GM23338 (cell line): ENCODE measurements around the gene ADPRHL1. TPM values are rescaled to one million over a fixed set of nuclear protein-coding genes. Genes with fewer than 3 reads are reported as not detected.

Source experiments
- ATAC-seq: fragments of 200-7000 bp; cut with Tn5 transposase; 3 replicates; pipeline ENCODE4 v1.9.1; 2020
- DNase-seq: peaks from one replicate; pipeline ENCODE4 v3.0.0-alpha.2; 2015; ENCODE audit warnings: low spot score
- H2AFZ ChIP-seq: fragments of 200-600 bp; sonication (generic); 2 replicates; pipeline ENCODE4 v1.8.0; 2016; ENCODE audit warnings: antibody characterized with exemption, mild to moderate bottlenecking, moderate library complexity
- H3F3A ChIP-seq: fragments of 200-600 bp; sonication (generic); replicated peaks from 2 replicates; pipeline ENCODE4 v1.8.0; 2017; ENCODE audit warnings: antibody characterized with exemption, mixed run types, low read depth
- H3K27ac ChIP-seq: fragments of 200-600 bp; sonication (generic); 2 replicates; pipeline ENCODE4 v1.6.1; 2016; ENCODE audit warnings: low read depth
- H3K27me3 ChIP-seq: fragments of 200-600 bp; sonication (generic); 2 replicates; pipeline ENCODE4 v1.8.0; 2016; ENCODE audit warnings: mild to moderate bottlenecking, mixed run types, moderate library complexity; ENCODE audit not compliant: insufficient read depth
- H3K36me3 ChIP-seq: fragments of 200-600 bp; sonication (generic); 2 replicates; pipeline ENCODE4 v1.8.0; 2016; ENCODE audit warnings: mild to moderate bottlenecking; ENCODE audit not compliant: insufficient read depth
- H3K4me1 ChIP-seq: fragments of 200-600 bp; sonication (generic); 2 replicates; pipeline ENCODE4 v1.8.0; 2016; ENCODE audit warnings: mild to moderate bottlenecking, moderate library complexity; ENCODE audit not compliant: insufficient read depth
- H3K4me2 ChIP-seq: fragments of 200-600 bp; sonication (generic); 2 replicates; pipeline ENCODE4 v1.7.1; 2017; ENCODE audit warnings: mixed run types
- H3K4me3 ChIP-seq: fragments of 200-600 bp; sonication (generic); 2 replicates; pipeline ENCODE4 v1.6.1; 2016; ENCODE audit warnings: mixed run types
- H3K79me2 ChIP-seq: fragments of 200-600 bp; sonication (generic); replicated peaks from 2 replicates; pipeline ENCODE4 v1.8.0; 2017; ENCODE audit warnings: mild to moderate bottlenecking; ENCODE audit not compliant: insufficient read depth
- H3K9me2 ChIP-seq: fragments of 200-600 bp; sonication (generic); 2 replicates; pipeline ENCODE4 v1.8.0; 2017; ENCODE audit not compliant: insufficient read depth
- H4K20me1 ChIP-seq: fragments of 200-600 bp; sonication (generic); replicated peaks from 2 replicates; pipeline ENCODE4 v1.8.0; 2017; ENCODE audit warnings: mild to moderate bottlenecking; ENCODE audit not compliant: insufficient read depth
- H3K27ac Mint-ChIP-seq: 2 replicates; pipeline ENCODE4 v1.8.0; 2020; ENCODE audit warnings: inconsistent platforms, mild to moderate bottlenecking, moderate library complexity, mixed read lengths
- H3K27me3 Mint-ChIP-seq: 3 replicates; pipeline ENCODE4 v1.8.0; 2022; ENCODE audit warnings: low read depth, mild to moderate bottlenecking, moderate library complexity, mixed read lengths, inconsistent platforms; ENCODE audit not compliant: insufficient read depth, poor library complexity
- H3K36me3 Mint-ChIP-seq: 3 replicates; pipeline ENCODE4 v1.8.0; 2021; ENCODE audit warnings: low read depth, mild to moderate bottlenecking, inconsistent platforms, moderate library complexity, mixed read lengths
- H3K4me1 Mint-ChIP-seq: 3 replicates; pipeline ENCODE4 v1.8.0; 2020; ENCODE audit warnings: mild to moderate bottlenecking, inconsistent platforms, mixed read lengths
- H3K4me3 Mint-ChIP-seq: 3 replicates; pipeline ENCODE4 v1.8.0; 2021; ENCODE audit warnings: moderate library complexity, mild to moderate bottlenecking, inconsistent platforms, mixed read lengths
- H3K9me3 Mint-ChIP-seq: 3 replicates; pipeline ENCODE4 v1.8.0; 2020; ENCODE audit warnings: moderate library complexity, mild to moderate bottlenecking, inconsistent platforms, mixed read lengths
- CREB1 ChIP-seq: fragments of 250-450 bp; sonication (Bioruptor Pico); IDR thresholded peaks from 2 replicates; pipeline ENCODE4 v1.5.0; 2020; ENCODE audit warnings: low read depth, mild to moderate bottlenecking, moderate library complexity
- EZH2 ChIP-seq: fragments of 200-600 bp; sonication (generic); IDR thresholded peaks from one replicate; pipeline ENCODE4 v1.8.0; 2017; ENCODE audit warnings: antibody characterized with exemption, mild to moderate bottlenecking, low read depth; ENCODE audit not compliant: unreplicated experiment
- EZH2phosphoT487 ChIP-seq: fragments of 200-600 bp; sonication (generic); IDR thresholded peaks from one replicate; pipeline ENCODE4 v1.8.1; 2018; ENCODE audit warnings: antibody characterized with exemption; ENCODE audit not compliant: unreplicated experiment
- JUNB ChIP-seq: IDR thresholded peaks from one replicate; pipeline ENCODE4 v1.6.1; 2016; ENCODE audit warnings: antibody characterized with exemption; ENCODE audit not compliant: unreplicated experiment
- NANOG ChIP-seq: IDR thresholded peaks from 2 replicates; pipeline ENCODE4 v1.6.1; 2016; ENCODE audit warnings: antibody characterized with exemption, borderline replicate concordance
- POLR2AphosphoS5 ChIP-seq: IDR thresholded peaks from 2 replicates; pipeline ENCODE4 v1.6.1; 2016; ENCODE audit warnings: antibody characterized with exemption, low read depth
- STAT1 ChIP-seq: IDR thresholded peaks from one replicate; pipeline ENCODE4 v1.6.1; 2016; ENCODE audit warnings: antibody characterized with exemption; ENCODE audit not compliant: unreplicated experiment
- ZNF114 ChIP-seq: fragments of 250-450 bp; sonication (Bioruptor Pico); IDR thresholded peaks from 2 replicates; pipeline ENCODE4 v1.5.0; 2020; ENCODE audit warnings: mild to moderate bottlenecking, moderate library complexity
- ZNF331 ChIP-seq: fragments of 250-450 bp; sonication (Bioruptor Pico); IDR thresholded peaks from 2 replicates; pipeline ENCODE4 v1.5.0; 2020; ENCODE audit warnings: low read depth, mild to moderate bottlenecking, moderate library complexity
- polyA plus RNA-seq: library from polyadenylated mRNA; unstranded; fragments of >200 nt; fragmentation: Nextera tagmentation; extraction: Ambion mirVana; gene quantifications from 2 replicates; pipeline ENCODE4 v1.2.1, GENCODE V29; 2016
- total RNA-seq: library from RNA; depleted of rRNA; stranded (reverse); fragments of >200 nt; shearing (Covaris generic); gene quantifications from 2 replicates; pipeline ENCODE4 v1.2.3, GENCODE V29; 2014
- TF ChIP-seq, protein P1 (sequence below): IDR thresholded peaks from one replicate; pipeline ENCODE4 v1.6.1; 2018; ENCODE audit warnings: antibody characterized with exemption; ENCODE audit not compliant: unreplicated experiment
- TF ChIP-seq, protein P2 (sequence below): IDR thresholded peaks from 2 replicates; pipeline ENCODE4 v1.6.1; 2016; ENCODE audit warnings: antibody characterized with exemption
- TF ChIP-seq, protein P3 (sequence below): fragments of 250-450 bp; sonication (Bioruptor Pico); IDR thresholded peaks from 2 replicates; pipeline ENCODE4 v1.5.0; 2020; ENCODE audit warnings: mild to moderate bottlenecking, moderate library complexity
- TF ChIP-seq, protein P4 (sequence below), 2 experiments: fragments of 200-600 bp in 1 of 2; sonication (generic) in 1 of 2; conservative IDR thresholded peaks; 2 replicates each; pipeline versions ENCODE4 v1.5.1 to v1.6.1; 2016 to 2017; ENCODE audit warnings: antibody characterized with exemption in 2 of 2, low read depth in 2 of 2, mild to moderate bottlenecking in 2 of 2, moderate library complexity in 1 of 2

ADPRHL1 gene
- total and polyA plus RNA-seq, 2 experiments from 2014 or later = 0.80 to 1.0 TPM

- H3K9me3 Mint-ChIP-seq = no peaks in the 10 kb centered on the region
- H3K4me3 Mint-ChIP-seq = no peak overlapping the region
- Histone ChIP-seq H3K79me2 (peaks cover 4% of the 10 kb centered on the region), H3K4me3 (no peak overlapping the region), H3K9me2 (no peaks in the 10 kb centered on the region), H3F3A (0 out of 2 replicates have a peak, but pooled peaks cover 8% of the 10 kb centered on the region), H3K4me1 (peaks cover 7% of the 10 kb centered on the region; the same call in 1 of the 2 replicates), H4K20me1 (peaks cover 9% of the 10 kb centered on the region), H3K27ac (no peak overlapping the region), H3K36me3 (peaks cover 23% of the 10 kb centered on the region), H2AFZ (no peak overlapping the region), H3K4me2 (no peak overlapping the region), H3K27me3 (no peaks in the 10 kb centered on the region)
- peaks cover 7% of the 10 kb centered on the region for H3K27me3 Mint-ChIP-seq
- peaks cover 57% of the 10 kb centered on the region for H3K36me3 Mint-ChIP-seq
- no peak overlapping the region for H3K27ac Mint-ChIP-seq
- H3K4me1 Mint-ChIP-seq = peaks cover 6% of the 10 kb centered on the region; the same call in 2 of the 3 replicates
- TF ChIP-seq, protein P1, sequence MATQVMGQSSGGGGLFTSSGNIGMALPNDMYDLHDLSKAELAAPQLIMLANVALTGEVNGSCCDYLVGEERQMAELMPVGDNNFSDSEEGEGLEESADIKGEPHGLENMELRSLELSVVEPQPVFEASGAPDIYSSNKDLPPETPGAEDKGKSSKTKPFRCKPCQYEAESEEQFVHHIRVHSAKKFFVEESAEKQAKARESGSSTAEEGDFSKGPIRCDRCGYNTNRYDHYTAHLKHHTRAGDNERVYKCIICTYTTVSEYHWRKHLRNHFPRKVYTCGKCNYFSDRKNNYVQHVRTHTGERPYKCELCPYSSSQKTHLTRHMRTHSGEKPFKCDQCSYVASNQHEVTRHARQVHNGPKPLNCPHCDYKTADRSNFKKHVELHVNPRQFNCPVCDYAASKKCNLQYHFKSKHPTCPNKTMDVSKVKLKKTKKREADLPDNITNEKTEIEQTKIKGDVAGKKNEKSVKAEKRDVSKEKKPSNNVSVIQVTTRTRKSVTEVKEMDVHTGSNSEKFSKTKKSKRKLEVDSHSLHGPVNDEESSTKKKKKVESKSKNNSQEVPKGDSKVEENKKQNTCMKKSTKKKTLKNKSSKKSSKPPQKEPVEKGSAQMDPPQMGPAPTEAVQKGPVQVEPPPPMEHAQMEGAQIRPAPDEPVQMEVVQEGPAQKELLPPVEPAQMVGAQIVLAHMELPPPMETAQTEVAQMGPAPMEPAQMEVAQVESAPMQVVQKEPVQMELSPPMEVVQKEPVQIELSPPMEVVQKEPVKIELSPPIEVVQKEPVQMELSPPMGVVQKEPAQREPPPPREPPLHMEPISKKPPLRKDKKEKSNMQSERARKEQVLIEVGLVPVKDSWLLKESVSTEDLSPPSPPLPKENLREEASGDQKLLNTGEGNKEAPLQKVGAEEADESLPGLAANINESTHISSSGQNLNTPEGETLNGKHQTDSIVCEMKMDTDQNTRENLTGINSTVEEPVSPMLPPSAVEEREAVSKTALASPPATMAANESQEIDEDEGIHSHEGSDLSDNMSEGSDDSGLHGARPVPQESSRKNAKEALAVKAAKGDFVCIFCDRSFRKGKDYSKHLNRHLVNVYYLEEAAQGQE = no peak
- TF ChIP-seq, protein P2, sequence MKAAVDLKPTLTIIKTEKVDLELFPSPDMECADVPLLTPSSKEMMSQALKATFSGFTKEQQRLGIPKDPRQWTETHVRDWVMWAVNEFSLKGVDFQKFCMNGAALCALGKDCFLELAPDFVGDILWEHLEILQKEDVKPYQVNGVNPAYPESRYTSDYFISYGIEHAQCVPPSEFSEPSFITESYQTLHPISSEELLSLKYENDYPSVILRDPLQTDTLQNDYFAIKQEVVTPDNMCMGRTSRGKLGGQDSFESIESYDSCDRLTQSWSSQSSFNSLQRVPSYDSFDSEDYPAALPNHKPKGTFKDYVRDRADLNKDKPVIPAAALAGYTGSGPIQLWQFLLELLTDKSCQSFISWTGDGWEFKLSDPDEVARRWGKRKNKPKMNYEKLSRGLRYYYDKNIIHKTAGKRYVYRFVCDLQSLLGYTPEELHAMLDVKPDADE = no peak
- TF ChIP-seq STAT1 = no peak
- TF ChIP-seq EZH2 = no peak
- TF ChIP-seq, protein P3, sequence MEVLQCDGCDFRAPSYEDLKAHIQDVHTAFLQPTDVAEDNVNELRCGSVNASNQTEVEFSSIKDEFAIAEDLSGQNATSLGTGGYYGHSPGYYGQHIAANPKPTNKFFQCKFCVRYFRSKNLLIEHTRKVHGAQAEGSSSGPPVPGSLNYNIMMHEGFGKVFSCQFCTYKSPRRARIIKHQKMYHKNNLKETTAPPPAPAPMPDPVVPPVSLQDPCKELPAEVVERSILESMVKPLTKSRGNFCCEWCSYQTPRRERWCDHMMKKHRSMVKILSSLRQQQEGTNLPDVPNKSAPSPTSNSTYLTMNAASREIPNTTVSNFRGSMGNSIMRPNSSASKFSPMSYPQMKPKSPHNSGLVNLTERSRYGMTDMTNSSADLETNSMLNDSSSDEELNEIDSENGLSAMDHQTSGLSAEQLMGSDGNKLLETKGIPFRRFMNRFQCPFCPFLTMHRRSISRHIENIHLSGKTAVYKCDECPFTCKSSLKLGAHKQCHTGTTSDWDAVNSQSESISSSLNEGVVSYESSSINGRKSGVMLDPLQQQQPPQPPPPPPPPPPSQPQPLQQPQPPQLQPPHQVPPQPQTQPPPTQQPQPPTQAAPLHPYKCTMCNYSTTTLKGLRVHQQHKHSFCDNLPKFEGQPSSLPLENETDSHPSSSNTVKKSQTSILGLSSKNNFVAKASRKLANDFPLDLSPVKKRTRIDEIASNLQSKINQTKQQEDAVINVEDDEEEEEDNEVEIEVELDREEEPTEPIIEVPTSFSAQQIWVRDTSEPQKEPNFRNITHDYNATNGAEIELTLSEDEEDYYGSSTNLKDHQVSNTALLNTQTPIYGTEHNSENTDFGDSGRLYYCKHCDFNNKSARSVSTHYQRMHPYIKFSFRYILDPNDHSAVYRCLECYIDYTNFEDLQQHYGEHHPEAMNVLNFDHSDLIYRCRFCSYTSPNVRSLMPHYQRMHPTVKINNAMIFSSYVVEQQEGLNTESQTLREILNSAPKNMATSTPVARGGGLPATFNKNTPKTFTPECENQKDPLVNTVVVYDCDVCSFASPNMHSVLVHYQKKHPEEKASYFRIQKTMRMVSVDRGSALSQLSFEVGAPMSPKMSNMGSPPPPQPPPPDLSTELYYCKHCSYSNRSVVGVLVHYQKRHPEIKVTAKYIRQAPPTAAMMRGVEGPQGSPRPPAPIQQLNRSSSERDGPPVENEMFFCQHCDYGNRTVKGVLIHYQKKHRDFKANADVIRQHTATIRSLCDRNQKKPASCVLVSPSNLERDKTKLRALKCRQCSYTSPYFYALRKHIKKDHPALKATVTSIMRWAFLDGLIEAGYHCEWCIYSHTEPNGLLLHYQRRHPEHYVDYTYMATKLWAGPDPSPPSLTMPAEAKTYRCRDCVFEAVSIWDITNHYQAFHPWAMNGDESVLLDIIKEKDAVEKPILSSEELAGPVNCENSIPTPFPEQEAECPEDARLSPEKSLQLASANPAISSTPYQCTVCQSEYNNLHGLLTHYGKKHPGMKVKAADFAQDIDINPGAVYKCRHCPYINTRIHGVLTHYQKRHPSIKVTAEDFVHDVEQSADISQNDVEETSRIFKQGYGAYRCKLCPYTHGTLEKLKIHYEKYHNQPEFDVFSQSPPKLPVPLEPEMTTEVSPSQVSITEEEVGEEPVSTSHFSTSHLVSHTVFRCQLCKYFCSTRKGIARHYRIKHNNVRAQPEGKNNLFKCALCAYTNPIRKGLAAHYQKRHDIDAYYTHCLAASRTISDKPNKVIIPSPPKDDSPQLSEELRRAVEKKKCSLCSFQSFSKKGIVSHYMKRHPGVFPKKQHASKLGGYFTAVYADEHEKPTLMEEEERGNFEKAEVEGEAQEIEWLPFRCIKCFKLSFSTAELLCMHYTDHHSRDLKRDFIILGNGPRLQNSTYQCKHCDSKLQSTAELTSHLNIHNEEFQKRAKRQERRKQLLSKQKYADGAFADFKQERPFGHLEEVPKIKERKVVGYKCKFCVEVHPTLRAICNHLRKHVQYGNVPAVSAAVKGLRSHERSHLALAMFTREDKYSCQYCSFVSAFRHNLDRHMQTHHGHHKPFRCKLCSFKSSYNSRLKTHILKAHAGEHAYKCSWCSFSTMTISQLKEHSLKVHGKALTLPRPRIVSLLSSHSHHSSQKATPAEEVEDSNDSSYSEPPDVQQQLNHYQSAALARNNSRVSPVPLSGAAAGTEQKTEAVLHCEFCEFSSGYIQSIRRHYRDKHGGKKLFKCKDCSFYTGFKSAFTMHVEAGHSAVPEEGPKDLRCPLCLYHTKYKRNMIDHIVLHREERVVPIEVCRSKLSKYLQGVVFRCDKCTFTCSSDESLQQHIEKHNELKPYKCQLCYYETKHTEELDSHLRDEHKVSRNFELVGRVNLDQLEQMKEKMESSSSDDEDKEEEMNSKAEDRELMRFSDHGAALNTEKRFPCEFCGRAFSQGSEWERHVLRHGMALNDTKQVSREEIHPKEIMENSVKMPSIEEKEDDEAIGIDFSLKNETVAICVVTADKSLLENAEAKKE = no peak
- no peak for TF ChIP-seq ZNF331 (CRISPR knock-in tag)
- no peak for TF ChIP-seq NANOG
- TF ChIP-seq, protein P4, sequence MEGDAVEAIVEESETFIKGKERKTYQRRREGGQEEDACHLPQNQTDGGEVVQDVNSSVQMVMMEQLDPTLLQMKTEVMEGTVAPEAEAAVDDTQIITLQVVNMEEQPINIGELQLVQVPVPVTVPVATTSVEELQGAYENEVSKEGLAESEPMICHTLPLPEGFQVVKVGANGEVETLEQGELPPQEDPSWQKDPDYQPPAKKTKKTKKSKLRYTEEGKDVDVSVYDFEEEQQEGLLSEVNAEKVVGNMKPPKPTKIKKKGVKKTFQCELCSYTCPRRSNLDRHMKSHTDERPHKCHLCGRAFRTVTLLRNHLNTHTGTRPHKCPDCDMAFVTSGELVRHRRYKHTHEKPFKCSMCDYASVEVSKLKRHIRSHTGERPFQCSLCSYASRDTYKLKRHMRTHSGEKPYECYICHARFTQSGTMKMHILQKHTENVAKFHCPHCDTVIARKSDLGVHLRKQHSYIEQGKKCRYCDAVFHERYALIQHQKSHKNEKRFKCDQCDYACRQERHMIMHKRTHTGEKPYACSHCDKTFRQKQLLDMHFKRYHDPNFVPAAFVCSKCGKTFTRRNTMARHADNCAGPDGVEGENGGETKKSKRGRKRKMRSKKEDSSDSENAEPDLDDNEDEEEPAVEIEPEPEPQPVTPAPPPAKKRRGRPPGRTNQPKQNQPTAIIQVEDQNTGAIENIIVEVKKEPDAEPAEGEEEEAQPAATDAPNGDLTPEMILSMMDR (conservative IDR thresholded peaks at IDR 0.05; ENCODE audit: low read depth in 2 of 2) = no peak
- TF ChIP-seq POLR2AphosphoS5 = no peak
- no peak for TF ChIP-seq CREB1 (CRISPR knock-in tag)
- TF ChIP-seq EZH2phosphoT487 = no peak
- TF ChIP-seq JUNB = no peak
- TF ChIP-seq ZNF114 (CRISPR knock-in tag) = no peak
- DNase-seq (no peak), ATAC-seq (no peak)
Measured at GRCh38 chr13:113461022-113461751, 7.9 kb upstream of the ADPRHL1 start.
